Mesenteric fat pad (tissue), 1 donor: ENCODE results near the gene C1QTNF9. TPM values are rescaled to one million over a fixed set of nuclear protein-coding genes. Genes with fewer than 3 reads are reported as not detected.
"Not testable (repeated sequence)": the region's sequence is repeated elsewhere in the genome, so short reads cannot be mapped to it uniquely, and the experiment has no call there.

ENCODE experiments used
- DNase-seq: peaks from one replicate; pipeline ENCODE4 v3.0.0-alpha.2; 2020; ENCODE audit warnings: low spot score
- total RNA-seq: library from RNA; stranded (reverse); fragmentation: NEBNext Ultra II Directional; extraction: Animal tissue kit (Norgen Biotek cat#: 25700); gene quantifications from one replicate; pipeline ENCODE4 v1.2.1, GENCODE V29; 2021
- donor health status: DM: yes; HTN: yes; CAD: no.

The C1QTNF9 gene
- total RNA-seq, 1 donor from 2014 or later, result 1.0 TPM

GRCh38 chr13:24360106-24360505, 50.7 kb downstream of the C1QTNF9 start:
- DNase-seq, result no peak

GRCh38 chr13:24361113-24361512, 51.7 kb downstream of the C1QTNF9 start:
- no peak for DNase-seq

GRCh38 chr13:24361852-24362366, 52.5 kb downstream of the C1QTNF9 start:
- DNase-seq, result no peak

- DNase-seq, result no peak
Measured at GRCh38 chr13:24362435-24362952, 53.1 kb downstream of the C1QTNF9 start.

- DNase-seq, result no peak
Measured at GRCh38 chr13:24365191-24365590, 55.8 kb downstream of the C1QTNF9 start.

- not testable (repeated sequence) for DNase-seq
Measured at GRCh38 chr13:24366315-24366714, 56.9 kb downstream of the C1QTNF9 start.

GRCh38 chr13:24371273-24371672, 61.9 kb downstream of the C1QTNF9 start:
- not testable (repeated sequence) for DNase-seq

Other genes starting within 250 kb of the C1QTNF9 start
- gene SPATA13, start 148.9 kb upstream of the C1QTNF9 start, total RNA-seq, result 11.6 TPM
- 42.3 TPM for gene PARP4, start 203.2 kb downstream of the C1QTNF9 start, total RNA-seq